ENCODE data around the gene CCDC61.

Gene CCDC61

GRCh38 chr19:45981350-45981749 is 13.9 kb upstream of the CCDC61 start:
- H3K4me2 ChIP-seq (ENCODE audit: insufficient read depth, low read length), result no peak overlapping the region
- H3K9ac ChIP-seq (ENCODE audit: low read depth, low read length), result no peak overlapping the region
- no peaks in the 10 kb centered on the region for H3K79me2 ChIP-seq (ENCODE audit: insufficient read depth, low read length)
- H3K4me3 ChIP-seq (ENCODE audit: low read depth in 1 of 2, low read length in 2 of 2), result no peak overlapping the region
- ATAC-seq (ENCODE audit: insufficient read depth, low read depth), result no peak
- TF ChIP-seq EZH2 (IDR thresholded peaks at IDR 0.05; ENCODE audit: borderline replicate concordance, low read depth, low read length, severe bottlenecking) (no peak), CTCF (IDR thresholded peaks at IDR 0.05; ENCODE audit: borderline replicate concordance, extremely low read depth, low read length, poor library complexity, severe bottlenecking) (no peak)
- no peak overlapping the region for H3K27ac ChIP-seq (ENCODE audit: low read length)
- H3K4me1 ChIP-seq (ENCODE audit: insufficient read depth, low read length), result no peaks in the 10 kb centered on the region
- no peaks in the 10 kb centered on the region for H3K27me3 ChIP-seq (ENCODE audit: insufficient read depth, low read length, poor library complexity)
- no peak for DNase-seq
- H3K36me3 ChIP-seq (ENCODE audit: insufficient read depth, low read length), result no peaks in the 10 kb centered on the region
- no peaks in the 10 kb centered on the region for H4K20me1 ChIP-seq (ENCODE audit: insufficient read depth, low read length)
- H3K9me3 ChIP-seq (ENCODE audit: insufficient read depth, low read length, severe bottlenecking), result no peaks in the 10 kb centered on the region
- no peak overlapping the region for H2AFZ ChIP-seq (ENCODE audit: low read depth, low read length)

DNA sequence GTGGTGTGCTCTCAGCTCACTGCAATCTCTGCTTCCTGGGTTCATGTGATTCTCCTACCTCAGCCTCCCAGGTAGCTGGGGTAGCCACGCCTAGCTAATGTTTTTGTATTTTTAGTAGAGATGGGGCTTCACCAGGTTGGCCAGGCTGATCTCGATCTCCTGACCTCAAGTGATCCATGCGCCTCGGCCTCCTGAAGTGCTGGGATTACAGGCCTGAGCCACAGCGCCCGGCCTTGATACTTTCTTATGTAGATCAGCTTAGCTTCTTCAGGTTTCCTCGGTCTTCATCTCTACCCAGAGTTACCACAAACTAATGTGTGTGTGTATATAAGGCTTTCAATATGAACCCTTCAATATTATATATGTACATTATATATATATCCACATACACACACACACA is 9.9 kb upstream of the CCDC61 start:
- Histone ChIP-seq H2AFZ (ENCODE audit: low read depth, low read length) (no peak overlapping the region), H3K27ac (ENCODE audit: low read length) (no peak overlapping the region), H3K4me3 (ENCODE audit: low read depth in 1 of 2, low read length in 2 of 2) (no peak overlapping the region), H3K9ac (ENCODE audit: low read depth, low read length) (no peak overlapping the region), H3K4me1 (ENCODE audit: insufficient read depth, low read length) (no peaks in the 10 kb centered on the region), H3K9me3 (ENCODE audit: insufficient read depth, low read length, severe bottlenecking) (no peaks in the 10 kb centered on the region), H4K20me1 (ENCODE audit: insufficient read depth, low read length) (no peaks in the 10 kb centered on the region), H3K27me3 (ENCODE audit: insufficient read depth, low read length, poor library complexity) (peaks cover 2% of the 10 kb centered on the region), H3K36me3 (ENCODE audit: insufficient read depth, low read length) (no peaks in the 10 kb centered on the region), H3K79me2 (ENCODE audit: insufficient read depth, low read length) (no peaks in the 10 kb centered on the region), H3K4me2 (ENCODE audit: insufficient read depth, low read length) (no peak overlapping the region)
- TF ChIP-seq EZH2 (IDR thresholded peaks at IDR 0.05; ENCODE audit: borderline replicate concordance, low read depth, low read length, severe bottlenecking), result no peak
- no peak for TF ChIP-seq CTCF (IDR thresholded peaks at IDR 0.05; ENCODE audit: borderline replicate concordance, extremely low read depth, low read length, poor library complexity, severe bottlenecking)
- DNase-seq (no peak), ATAC-seq (ENCODE audit: insufficient read depth, low read depth) (no peak)

DNA sequence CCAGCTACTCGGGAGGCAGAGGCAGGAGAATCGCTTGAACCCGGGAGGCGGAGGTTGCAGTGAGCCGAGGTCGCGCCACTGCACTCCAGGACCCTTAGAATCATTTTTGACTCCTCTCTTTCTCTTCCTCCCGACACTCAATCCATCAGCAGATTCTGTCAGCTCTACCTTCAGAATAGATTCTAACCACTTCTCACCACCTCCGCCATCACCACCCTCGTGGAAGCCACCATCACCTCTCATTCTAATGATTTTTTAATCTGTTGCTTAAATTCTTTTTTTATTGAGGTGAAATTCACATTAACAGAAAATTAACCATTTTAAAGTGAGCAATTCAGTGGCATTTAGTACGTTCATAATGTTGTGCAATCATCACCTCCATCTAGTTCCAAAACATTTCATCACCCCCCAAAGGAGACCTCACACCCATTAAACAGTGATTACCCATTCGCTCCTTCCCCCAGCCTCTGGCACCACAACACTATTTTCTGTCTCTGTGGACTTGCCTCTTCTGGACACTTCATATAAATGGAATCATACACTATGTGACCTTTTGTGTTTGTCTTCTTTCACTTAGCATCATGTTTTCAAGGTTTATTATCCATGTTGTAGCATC is 5.0 kb upstream of the CCDC61 start:
- Histone ChIP-seq H4K20me1 (ENCODE audit: insufficient read depth, low read length) (no peaks in the 10 kb centered on the region), H3K9me3 (ENCODE audit: insufficient read depth, low read length, severe bottlenecking) (no peaks in the 10 kb centered on the region), H2AFZ (ENCODE audit: low read depth, low read length) (no peak overlapping the region), H3K36me3 (ENCODE audit: insufficient read depth, low read length) (no peaks in the 10 kb centered on the region), H3K9ac (ENCODE audit: low read depth, low read length) (no peak overlapping the region), H3K27me3 (ENCODE audit: insufficient read depth, low read length, poor library complexity) (peaks cover 2% of the 10 kb centered on the region), H3K79me2 (ENCODE audit: insufficient read depth, low read length) (no peaks in the 10 kb centered on the region), H3K4me3 (ENCODE audit: low read depth in 1 of 2, low read length in 2 of 2) (no peak overlapping the region), H3K4me2 (ENCODE audit: insufficient read depth, low read length) (no peak overlapping the region), H3K4me1 (ENCODE audit: insufficient read depth, low read length) (peaks cover 7% of the 10 kb centered on the region; the same call in 1 of the 2 replicates), H3K27ac (ENCODE audit: low read length) (no peak overlapping the region)
- ATAC-seq (ENCODE audit: insufficient read depth, low read depth), result no peak
- no peak for TF ChIP-seq CTCF (IDR thresholded peaks at IDR 0.05; ENCODE audit: borderline replicate concordance, extremely low read depth, low read length, poor library complexity, severe bottlenecking)
- no peak for DNase-seq
